Choroid plexus epithelial cell (primary cell): ENCODE results near the gene HSPA4.
"Not testable (repeated sequence)": the region's sequence is repeated elsewhere in the genome, so short reads cannot be mapped to it uniquely, and the experiment has no call there.

ENCODE experiments used
- DNase-seq: peaks from one replicate; pipeline ENCODE4 v3.0.0-alpha.2; 2010; ENCODE audit warnings: low read depth
- H3K4me3 ChIP-seq: 2 replicates; pipeline ENCODE4 v1.5.1; 2011; ENCODE audit warnings: low read depth, mild to moderate bottlenecking, control low read depth, low read length, moderate library complexity
- CTCF ChIP-seq: conservative IDR thresholded peaks from 2 replicates; pipeline ENCODE4 v1.5.1; 2011; ENCODE audit warnings: low read depth, mild to moderate bottlenecking, control low read depth, inconsistent platforms, low read length, moderate library complexity

HSPA4 gene

GRCh38 chr5:133041157-133041784 lies 10.5 kb upstream of the HSPA4 start:
- no peak for DNase-seq
- H3K4me3 ChIP-seq = no peak overlapping the region
- TF ChIP-seq CTCF = no peak

- peak; percentile 38 for DNase-seq
- TF ChIP-seq CTCF = peak; percentile 3
- no peak overlapping the region for H3K4me3 ChIP-seq
Observed at GRCh38 chr5:133041910-133042309, 9.9 kb upstream of the HSPA4 start.

- not testable (repeated sequence) for H3K4me3 ChIP-seq, DNase-seq
Observed at GRCh38 chr5:133046560-133046959, 5.3 kb upstream of the HSPA4 start.

GRCh38 chr5:133047404-133047803 lies 4.4 kb upstream of the HSPA4 start:
- no peak for DNase-seq
- H3K4me3 ChIP-seq = no peak overlapping the region
- TF ChIP-seq CTCF = no peak

GRCh38 chr5:133048993-133049725 lies 2.7 kb upstream of the HSPA4 start:
- no peak overlapping the region for H3K4me3 ChIP-seq
- peak; percentile 57 for DNase-seq
- TF ChIP-seq CTCF = no peak

- no peak overlapping the region for H3K4me3 ChIP-seq
- DNase-seq = no peak
- TF ChIP-seq CTCF = no peak
Observed at GRCh38 chr5:133049726-133050048, 2.1 kb upstream of the HSPA4 start.

GRCh38 chr5:133050521-133050920 lies 1.3 kb upstream of the HSPA4 start:
- DNase-seq = no peak
- peak overlapping the region; percentile 99 for H3K4me3 ChIP-seq
- no peak for TF ChIP-seq CTCF
